Activated gamma-delta T cell treated with Interleukin-2 at 50 U/mL for 16 hours (primary cell): ENCODE data around the gene TBC1D24.
A peak's percentile ranks its signal among the peaks of the same experiment; 100 is the strongest.
"Not testable (repeated sequence)": the region's sequence is repeated elsewhere in the genome, so short reads cannot be mapped to it uniquely, and the experiment has no call there.

Experiments used
- DNase-seq: peaks from one replicate; pipeline ENCODE4 v3.0.0-alpha.2; 2020

TBC1D24 gene

GRCh38 chr16:2474877-2475412, at the start of gene TBC1D24:
TSS of gene TBC1D24 (plus strand) at chr16:2475127. CDS start at chr16:2496149, 21,022 bp downstream.
- DNase-seq: peak; percentile 80

- DNase-seq: no peak
Observed at GRCh38 chr16:2425825-2426430, 49.0 kb upstream of the TBC1D24 start.

GRCh38 chr16:2426941-2427361, 48.0 kb upstream of the TBC1D24 start:
- DNase-seq: no peak

DNA sequence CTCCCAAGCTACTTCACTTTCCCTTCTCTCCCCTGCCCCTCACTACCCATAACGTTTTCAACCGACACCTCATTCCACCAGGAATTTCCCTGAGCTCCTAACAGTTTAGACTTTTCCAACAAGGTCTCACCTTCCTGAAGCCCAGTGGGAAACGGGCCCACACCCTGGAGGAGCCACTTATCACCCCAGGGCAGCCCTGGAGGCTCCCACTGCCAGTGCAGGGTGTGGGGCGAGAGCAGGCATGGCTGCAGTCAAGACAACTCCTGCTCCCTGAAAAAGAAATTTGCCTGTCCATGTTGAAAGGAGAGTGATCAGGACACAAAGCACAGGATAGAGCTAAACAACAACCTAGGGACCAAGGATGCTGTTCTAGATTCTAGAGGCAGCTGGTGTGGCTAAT, 47.4 kb upstream of the TBC1D24 start:
- no peak for DNase-seq

DNA sequence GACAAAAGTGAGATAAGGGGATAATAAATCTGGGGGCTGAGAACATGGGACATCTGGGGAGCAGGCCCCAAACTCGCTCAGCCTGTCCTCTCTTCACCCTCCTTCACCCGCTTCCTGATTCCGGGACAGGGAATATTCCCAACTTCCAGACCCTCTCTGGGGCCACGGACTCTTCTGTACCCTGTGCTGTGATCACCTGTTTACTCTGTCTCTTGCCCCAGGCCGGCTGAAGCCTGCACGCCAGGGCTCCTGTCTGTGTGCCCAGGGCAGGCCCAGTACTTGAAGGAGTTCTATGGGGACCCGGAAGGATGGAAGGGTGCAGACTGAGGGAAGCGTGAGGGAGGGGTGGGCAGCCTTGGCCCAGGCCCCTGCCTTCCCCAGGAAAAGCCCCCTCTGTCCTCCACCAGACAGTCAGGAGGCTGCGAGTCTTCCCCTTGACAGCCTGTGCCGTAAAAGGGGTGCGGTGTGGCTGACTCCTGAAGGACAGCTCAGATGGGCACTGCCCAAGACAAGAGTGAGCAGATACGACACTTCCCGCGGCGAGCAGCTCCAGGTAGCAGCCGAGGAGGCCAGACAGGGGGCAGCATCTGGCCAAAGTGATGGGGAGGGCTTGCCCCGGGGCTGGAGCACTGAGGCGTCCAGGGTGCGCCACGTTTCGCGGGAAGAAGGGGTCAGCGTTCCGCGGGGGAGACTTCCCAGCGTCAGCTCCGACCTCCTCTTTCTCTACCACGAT, 46.7 kb upstream of the TBC1D24 start:
- DNase-seq: no peak

DNA sequence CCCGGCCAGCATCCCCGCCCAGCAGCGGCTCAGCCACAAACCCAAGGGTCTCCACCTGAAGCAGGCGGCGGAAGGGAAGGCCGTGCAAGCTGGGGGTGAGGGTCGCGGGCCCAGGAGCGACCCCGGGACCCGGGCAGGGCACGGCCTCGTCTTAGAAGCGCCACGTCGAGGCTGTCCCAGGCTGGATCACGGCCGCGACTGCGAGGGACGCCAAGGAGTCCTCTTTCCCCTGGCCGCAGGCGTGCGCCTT, 46.2 kb upstream of the TBC1D24 start:
- DNase-seq: no peak

GRCh38 chr16:2429034-2429770, 45.7 kb upstream of the TBC1D24 start, which contains the start of gene CCNF:
TSS of gene CCNF (plus strand) at chr16:2429447. CDS start at chr16:2429482, 35 bp downstream.
- peak; percentile 98 for DNase-seq

DNA sequence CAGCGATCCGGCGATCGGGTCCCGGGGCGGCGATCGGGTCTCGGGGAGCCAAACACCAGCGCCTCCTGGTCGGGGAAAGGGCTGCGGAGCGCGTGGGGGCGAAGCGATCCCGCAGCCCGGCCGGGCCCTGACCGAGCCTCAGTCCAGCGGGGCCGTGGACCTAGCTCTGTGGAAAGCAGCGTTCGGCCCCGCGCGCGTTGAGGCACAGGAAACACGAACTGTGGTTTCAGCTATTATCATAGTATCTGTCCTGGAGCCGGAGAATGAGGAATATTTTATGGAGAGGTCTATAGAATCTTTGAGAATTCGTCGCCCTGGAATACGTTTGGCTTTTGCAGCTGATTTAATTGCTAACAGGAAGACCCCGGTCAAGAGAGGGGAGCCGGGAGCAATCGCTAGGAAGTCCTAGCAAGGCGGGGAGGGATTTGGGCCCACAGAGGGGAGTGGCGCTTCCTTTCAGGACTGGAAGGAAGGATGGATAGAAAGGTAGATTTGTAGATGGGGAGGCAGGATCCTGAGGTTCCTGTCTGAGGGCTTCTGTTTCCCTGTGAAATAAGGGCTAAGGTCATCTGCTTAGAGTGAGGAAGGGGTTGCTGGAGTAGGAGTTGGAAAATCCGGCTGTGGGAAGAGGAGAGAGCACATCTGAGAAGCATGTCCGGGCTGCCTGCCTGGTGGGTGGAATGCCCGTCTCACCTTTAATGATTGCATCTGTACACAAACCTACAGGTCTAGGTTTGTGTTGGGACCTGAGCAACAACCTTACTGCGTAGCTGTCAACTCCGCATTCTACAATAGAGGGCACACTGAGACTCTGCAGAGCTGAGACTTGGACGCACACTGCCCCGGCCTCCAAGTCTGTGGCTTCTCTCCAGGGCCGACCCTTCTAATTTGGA, 44.9 kb upstream of the TBC1D24 start:
- DNase-seq: no peak

GRCh38 chr16:2432286-2432685, 42.6 kb upstream of the TBC1D24 start:
- DNase-seq: no peak

DNA sequence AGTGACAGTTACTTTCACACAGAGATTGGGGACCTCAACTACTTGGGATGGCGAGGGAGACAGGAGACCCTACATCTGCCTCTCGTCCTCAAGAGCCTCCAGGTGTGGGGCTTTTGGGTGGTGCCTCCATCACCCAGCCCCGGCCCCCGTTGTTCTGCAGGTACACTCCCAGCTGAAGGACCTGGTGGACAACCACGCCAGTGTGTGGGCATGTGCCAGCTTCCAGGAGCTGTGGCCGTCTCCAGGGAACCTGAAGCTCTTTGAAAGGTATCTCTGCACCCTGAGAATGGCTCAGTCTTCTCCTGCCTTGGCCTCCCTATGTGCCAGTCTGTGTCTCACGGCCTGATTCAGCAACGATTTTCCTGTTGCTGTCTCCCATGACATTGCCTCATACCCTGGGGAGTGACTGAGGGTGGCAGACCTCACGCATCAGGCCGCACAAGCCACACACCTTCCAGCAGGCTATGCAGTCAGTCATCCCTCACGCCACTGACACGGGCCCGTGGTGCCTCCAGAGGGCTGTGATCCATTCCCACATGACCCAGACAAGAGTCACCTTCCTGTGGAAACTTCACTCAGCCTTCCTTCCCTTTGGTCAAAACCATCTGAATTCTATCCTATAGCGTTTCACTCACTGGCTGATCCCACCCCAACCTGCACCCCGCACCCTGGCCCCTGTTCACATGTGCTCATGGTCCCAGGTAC, 42.0 kb upstream of the TBC1D24 start:
- no peak for DNase-seq

DNA sequence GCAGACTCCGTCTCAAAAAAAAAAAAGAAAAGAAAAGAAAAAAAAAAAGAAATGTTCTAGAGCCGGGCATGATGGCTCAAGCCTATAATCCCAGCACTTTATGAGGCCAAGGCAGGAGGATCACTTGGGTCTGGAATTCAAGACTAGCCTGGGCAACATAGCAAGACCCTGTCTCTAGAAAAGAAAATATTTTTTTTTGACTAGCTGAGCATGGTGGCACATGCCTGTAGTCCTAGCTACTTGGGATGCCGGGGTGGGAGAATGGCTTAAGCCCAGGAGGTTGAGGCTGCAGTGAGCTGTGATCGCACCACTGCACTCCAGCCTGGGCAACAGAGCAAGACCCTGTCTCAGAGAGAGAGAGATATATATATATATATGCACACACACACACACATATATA, 39.7 kb upstream of the TBC1D24 start:
- not testable (repeated sequence) for DNase-seq

DNA sequence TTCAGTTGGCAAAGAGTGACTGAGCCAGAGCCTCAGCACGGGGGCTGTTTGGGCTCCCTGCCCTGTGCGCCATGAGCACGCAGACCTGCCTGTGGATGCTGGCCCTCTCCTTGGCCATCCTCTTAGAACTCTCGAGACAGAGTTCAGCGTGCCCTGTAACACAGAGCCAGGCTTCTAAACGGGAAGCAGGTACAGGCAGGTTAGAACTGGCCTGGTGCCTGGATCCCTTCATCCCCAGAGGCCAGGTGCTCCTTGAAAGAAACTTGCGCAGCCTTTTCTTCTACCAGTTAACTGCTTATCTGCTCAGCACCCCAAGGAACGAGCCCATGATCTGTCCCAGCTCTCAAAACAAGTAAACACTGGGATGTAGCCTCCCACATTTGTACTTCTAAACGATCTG, 38.8 kb upstream of the TBC1D24 start:
- DNase-seq: no peak

DNA sequence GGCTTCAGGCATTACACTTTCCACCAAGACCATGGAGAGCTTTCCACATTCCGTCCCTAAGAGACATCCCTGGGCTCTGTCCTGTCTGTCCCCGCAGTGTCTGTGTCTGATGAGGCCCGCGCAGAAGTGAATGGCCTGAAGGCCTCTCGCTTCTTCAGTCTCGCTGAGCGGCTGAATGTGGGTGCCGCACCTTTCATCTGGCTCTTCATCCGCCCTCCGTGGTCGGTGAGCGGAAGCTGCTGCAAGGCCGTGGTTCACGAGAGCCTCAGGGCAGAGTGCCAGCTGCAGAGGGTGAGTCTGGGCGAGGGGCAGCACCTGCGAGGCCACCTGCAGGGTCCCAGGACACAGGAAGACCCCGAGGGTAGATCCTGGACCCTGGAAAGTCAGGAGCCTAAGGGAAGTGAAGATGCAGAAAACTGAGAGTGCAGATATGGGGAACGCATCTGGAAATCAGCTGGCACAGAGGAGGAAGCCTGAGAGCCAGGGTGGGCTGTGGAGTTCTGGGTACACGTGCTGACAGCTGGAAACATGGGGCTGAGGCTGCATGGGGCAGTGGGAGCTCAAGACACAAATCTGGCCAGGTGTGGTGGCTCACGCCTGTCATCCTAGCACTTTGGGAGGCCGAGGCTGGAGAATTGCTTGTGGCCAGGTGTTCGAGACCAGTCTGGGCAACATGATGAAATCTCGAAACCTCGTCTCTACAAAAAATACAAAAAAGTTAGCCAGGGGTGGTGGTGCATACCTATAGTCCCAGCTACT, 37.7 kb upstream of the TBC1D24 start:
- no peak for DNase-seq

DNA sequence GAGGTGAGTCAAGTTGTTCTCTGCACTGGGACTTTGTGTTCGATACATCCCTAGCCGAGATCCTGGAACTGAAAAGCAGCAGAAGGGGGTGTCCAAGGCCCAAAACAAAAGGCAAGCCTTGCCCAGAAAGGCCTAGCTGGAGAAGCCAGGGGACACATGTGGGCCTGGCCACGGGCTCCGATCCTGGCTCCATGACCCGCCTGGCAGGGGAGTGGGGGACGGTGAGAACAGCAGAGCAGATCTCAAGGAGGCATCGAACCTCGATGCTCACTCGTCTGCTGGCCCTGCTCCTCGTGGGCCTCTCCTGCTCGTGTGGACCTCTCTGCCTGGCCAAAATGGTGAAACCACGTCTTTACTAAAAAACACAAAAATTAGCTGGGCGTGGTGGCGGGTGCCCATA, 36.8 kb upstream of the TBC1D24 start:
- DNase-seq: no peak

GRCh38 chr16:2439598-2439997, 35.3 kb upstream of the TBC1D24 start:
- no peak for DNase-seq

- not testable (repeated sequence) for DNase-seq
Observed at GRCh38 chr16:2441143-2441804, 33.7 kb upstream of the TBC1D24 start.

DNA sequence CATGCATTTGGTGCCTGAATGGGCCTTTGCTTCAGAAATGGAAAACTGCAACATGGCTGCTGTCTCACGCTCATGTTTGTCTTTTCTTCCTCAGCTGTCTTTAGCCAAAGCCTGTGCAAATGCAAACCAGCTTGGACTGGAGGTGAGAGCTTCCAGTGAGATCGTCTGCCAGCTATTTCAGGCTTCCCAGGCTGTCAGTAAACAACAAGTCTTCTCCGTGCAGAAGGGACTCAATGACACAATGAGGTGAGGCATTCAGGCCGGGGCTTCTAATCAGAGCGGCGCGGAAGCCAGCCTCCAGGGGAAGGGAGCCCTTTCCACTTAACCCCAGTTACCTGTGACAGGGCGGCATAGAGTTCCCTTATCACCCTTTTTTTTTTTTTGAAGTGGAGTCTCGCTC, 31.4 kb upstream of the TBC1D24 start:
- DNase-seq: no peak

- no peak for DNase-seq
Observed at GRCh38 chr16:2447920-2448583, 26.9 kb upstream of the TBC1D24 start.

DNA sequence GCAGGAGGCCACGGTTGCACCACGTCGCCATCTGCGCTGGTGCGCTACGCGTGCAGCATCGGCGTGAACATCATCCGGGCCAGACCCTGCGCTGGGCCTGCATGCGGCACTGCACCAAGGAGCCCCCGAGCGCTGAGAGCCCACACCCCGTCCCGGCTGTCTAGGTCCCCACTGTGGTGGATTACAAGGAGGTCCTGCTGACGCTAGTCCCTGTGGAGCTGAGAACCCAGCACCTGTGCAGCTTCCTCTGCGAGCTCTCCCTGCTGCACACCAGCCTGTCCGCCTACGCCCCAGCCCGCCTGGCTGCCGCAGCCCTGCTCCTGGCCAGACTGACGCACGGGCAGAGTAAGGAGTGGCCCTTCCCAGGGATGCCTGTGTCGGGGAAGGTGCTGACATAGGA, 25.8 kb upstream of the TBC1D24 start:
- no peak for DNase-seq

DNA sequence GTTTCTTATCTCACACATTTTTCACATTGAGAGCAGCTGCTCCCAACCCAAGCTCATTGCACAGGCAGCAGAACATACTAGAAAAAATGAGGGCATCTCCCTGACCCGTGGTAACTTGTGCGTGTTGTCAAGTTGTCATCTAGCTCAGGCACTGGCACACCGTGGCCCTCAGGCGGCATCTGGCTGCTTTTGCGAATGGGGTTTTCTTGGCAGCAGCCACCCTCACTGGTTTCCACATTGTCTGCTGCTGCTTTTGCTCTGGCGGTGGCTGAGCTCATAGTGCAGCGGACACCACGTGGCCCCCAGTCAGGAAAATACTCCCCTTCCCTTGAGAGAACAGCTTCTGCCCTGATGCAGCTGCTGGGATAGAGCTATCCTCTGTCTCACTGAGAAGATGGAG, 24.4 kb upstream of the TBC1D24 start:
- DNase-seq: no peak
